Kidney epithelial cell (primary cell): ENCODE results near the gene KMT2D. TPM values are rescaled to one million over a fixed set of nuclear protein-coding genes. Genes with fewer than 3 reads are reported as not detected.

Experiments used
- DNase-seq: peaks from one replicate; pipeline ENCODE4 v3.0.0-alpha.2; 2010; ENCODE audit warnings: low read depth
- H3K27me3 ChIP-seq: 2 replicates; pipeline ENCODE4 v1.6.0; 2011; ENCODE audit warnings: low read length; ENCODE audit not compliant: control insufficient read depth, insufficient read depth
- H3K36me3 ChIP-seq: 2 replicates; pipeline ENCODE4 v1.5.1; 2011; ENCODE audit warnings: low read length; ENCODE audit not compliant: control insufficient read depth, insufficient read depth
- H3K4me3 ChIP-seq: 2 replicates; pipeline ENCODE4 v1.5.1; 2011; ENCODE audit warnings: low read depth, mild to moderate bottlenecking, control low read depth, low read length
- CTCF ChIP-seq: IDR thresholded peaks from 2 replicates; pipeline ENCODE4 v1.5.1; 2011; ENCODE audit warnings: mild to moderate bottlenecking, moderate library complexity, low read length, control low read depth, inconsistent platforms; ENCODE audit not compliant: insufficient read depth, poor library complexity, severe bottlenecking
- total RNA-seq: library from RNA; depleted of rRNA; stranded (reverse); fragments of >200 nt; gene quantifications from 2 replicates; pipeline ENCODE4 v1.2.3, GENCODE V29; 2015

KMT2D gene
- total RNA-seq, 1 donor from 2014 or later: 71.8 TPM

- no peak for TF ChIP-seq CTCF
- Histone ChIP-seq H3K27me3 (no peaks in the 10 kb centered on the region), H3K36me3 (peaks cover 1% of the 10 kb centered on the region), H3K4me3 (peak overlapping the region; percentile 97)
- no peak for DNase-seq
These were observed 2.7 kb downstream of the KMT2D start for GRCh38 chr12:49057888-49058287.

GRCh38 chr12:49055978-49056754 is 4.4 kb downstream of the KMT2D start:
- no peak for TF ChIP-seq CTCF
- no peak for DNase-seq
- Histone ChIP-seq H3K4me3 (no peak overlapping the region), H3K27me3 (no peaks in the 10 kb centered on the region), H3K36me3 (peaks cover 1% of the 10 kb centered on the region)

- H3K36me3 ChIP-seq: peaks cover 3% of the 10 kb centered on the region
- H3K27me3 ChIP-seq: no peaks in the 10 kb centered on the region
- no peak overlapping the region for H3K4me3 ChIP-seq
- no peak for TF ChIP-seq CTCF
- DNase-seq: no peak
These were observed 5.5 kb downstream of the KMT2D start for GRCh38 chr12:49055092-49055491.

GRCh38 chr12:49054524-49054923 is 6.1 kb downstream of the KMT2D start:
- DNase-seq: no peak
- peaks cover 4% of the 10 kb centered on the region for H3K36me3 ChIP-seq
- no peak overlapping the region for H3K4me3 ChIP-seq
- no peak for TF ChIP-seq CTCF
- no peaks in the 10 kb centered on the region for H3K27me3 ChIP-seq

GRCh38 chr12:49054096-49054495 is 6.5 kb downstream of the KMT2D start:
- no peak for DNase-seq
- H3K36me3 ChIP-seq: peaks cover 4% of the 10 kb centered on the region
- TF ChIP-seq CTCF: no peak

More at GRCh38 chr12:49054096-49054495, 6.5 kb downstream of the KMT2D start:
- no peak overlapping the region for H3K4me3 ChIP-seq
- no peaks in the 10 kb centered on the region for H3K27me3 ChIP-seq
